Endometrium (tissue), 2 donors: Measurements from ENCODE around the gene GSX1.

ENCODE experiments used
- FAIRE-seq: peaks from 2 replicates; lab custom pipeline; 2012; peaks lifted over from hg19 to GRCh38; lab: Jason Lieb, UNC
- donor health status: control.
- donor health status: control.

Gene GSX1

DNA sequence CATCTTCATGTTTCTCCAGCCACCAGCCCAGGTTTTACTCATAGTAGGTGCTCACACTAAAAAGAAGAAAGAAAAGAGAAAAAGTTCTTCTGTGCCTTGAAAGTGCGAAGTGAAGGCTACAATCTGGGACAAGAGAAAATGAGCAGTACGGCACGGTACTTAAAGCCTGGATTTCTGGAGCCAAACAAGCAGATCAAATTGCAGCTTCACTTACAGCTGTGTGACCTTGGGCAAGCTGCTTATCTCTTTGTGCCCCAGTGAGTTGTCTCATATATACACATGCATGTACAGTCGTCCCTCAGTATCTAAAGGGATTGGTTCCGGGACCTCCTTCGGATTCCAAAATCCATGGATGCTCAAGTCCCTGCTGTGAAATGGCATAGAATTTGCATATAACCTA, 41.8 kb downstream of the GSX1 start:
- no peak for FAIRE-seq

DNA sequence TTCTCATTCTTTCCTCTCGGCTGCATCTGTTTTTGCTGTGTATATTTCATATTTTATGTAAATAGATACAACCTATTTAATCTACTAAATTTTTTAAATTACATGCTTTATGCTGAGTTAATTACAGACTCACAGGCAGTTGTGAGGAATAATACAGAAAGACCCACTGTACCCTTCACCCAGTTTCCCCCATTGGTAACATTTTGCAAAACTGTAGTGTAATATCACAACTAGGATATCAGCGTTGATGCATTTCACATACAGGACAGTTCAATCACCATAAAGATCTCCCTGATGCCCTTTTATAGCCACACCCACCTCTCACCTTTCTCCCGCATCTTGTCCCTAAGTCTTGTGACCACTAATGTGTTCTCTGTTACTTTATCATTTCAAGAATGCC, 43.5 kb downstream of the GSX1 start:
- FAIRE-seq: no peak

DNA sequence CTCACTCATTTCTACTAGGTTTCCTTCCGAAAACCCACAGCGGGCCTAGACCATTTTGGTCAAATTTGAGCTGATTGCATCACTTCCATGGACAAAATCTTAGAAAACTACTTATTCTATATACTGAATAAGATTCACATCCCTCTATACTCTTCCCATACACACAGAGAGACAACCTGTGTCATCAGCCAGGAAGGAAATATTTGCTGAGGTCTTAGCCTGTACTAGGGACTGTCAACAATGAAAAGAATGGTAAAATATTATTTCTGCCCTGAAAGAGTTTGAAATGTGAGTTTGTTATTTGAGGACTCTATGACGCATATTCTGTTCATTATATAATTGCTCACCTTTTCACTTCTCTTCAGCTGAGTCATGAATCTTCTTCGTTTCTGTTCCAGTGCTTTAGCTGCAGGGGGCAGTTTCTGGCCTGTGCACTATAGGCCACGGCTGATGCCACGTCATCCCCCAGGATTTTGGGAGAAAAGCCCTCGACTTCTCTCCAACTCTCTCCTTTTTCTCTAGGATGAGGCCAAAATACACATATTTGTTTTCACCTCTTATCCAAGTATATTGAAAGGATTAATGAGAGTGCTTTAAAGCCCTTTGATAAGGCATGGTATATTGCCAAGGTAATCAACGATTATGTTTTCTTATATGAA, 47.7 kb downstream of the GSX1 start:
- no peak for FAIRE-seq

DNA sequence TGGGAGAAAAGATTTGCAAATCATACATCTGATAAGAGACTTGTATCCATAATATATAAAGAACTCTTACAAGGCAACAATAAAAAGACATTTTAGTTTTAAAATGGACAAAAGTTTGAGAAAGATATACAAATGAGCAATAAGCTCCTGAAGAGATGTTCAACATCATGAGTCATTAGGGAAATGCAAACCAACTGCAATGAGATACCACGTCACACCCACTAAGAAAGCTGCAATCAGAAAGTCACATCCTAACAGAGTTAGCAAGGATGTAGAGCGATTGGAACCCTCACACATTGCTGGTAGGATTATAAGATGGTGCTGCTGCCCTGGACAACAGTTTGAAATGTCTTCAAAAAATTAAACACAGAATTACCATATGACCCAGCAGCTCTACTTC, 50.3 kb downstream of the GSX1 start:
- no peak for FAIRE-seq
